Adrenal gland (tissue), 12 donors: ENCODE measurements around the gene RBM10. TPM values are rescaled to one million over a fixed set of nuclear protein-coding genes. Genes with fewer than 3 reads are reported as not detected.

Experiments used
- DNase-seq, 7 donors: peaks; one replicate each; pipeline ENCODE4 v3.0.0-alpha.2; 2019 to 2020
- H3K27ac ChIP-seq, 5 donors: fragments of 200-600 bp; sonication (generic) in 4 of 5; 1 replicate in 3 of 5; 2 replicates in 2 of 5; pipeline versions ENCODE4 v1.5.1 to v1.8.0; 2016 to 2020; ENCODE audit warnings: mild to moderate bottlenecking in 1 of 5
- H3K27me3 ChIP-seq: fragments of 200-600 bp; 2 replicates; pipeline ENCODE4 v1.8.0; 2021
- H3K36me3 ChIP-seq, 2 donors: fragments of 200-600 bp; replicated peaks in 1 of 2; 1 replicate in 1 of 2; 2 replicates in 1 of 2; pipeline versions ENCODE4 v1.5.1 to v1.8.0; 2018 to 2022
- H3K4me1 ChIP-seq, 2 donors: fragments of 200-600 bp; replicated peaks in 1 of 2; 1 replicate in 1 of 2; 2 replicates in 1 of 2; pipeline versions ENCODE4 v1.5.1 to v1.8.0; 2018 to 2021
- H3K4me3 ChIP-seq, 4 donors: fragments of 200-600 bp; sonication (generic) in 3 of 4; one replicate each; pipeline ENCODE4 v1.5.1; 2016 to 2018
- H3K9me3 ChIP-seq, 3 donors: fragments of 200-600 bp; sonication (generic) in 1 of 3; replicated peaks in 1 of 3; 1 replicate in 2 of 3; 2 replicates in 1 of 3; pipeline versions ENCODE4 v1.5.1 to v1.8.0; 2016 to 2021
- CTCF ChIP-seq, 6 experiments: fragments of 450-650 bp in 4 of 6; fragments of 200-600 bp in 2 of 6; sonication (generic) in 1 of 6; IDR thresholded peaks; 1 replicate in 5 of 6; 2 replicates in 1 of 6; pipeline versions ENCODE4 v1.5.1 to v1.8.0; 2016 to 2021; ENCODE audit warnings: antibody characterized with exemption in 6 of 6, mild to moderate bottlenecking in 2 of 6, moderate library complexity in 1 of 6
- POLR2A ChIP-seq, 2 donors: fragments of 450-650 bp; IDR thresholded peaks; one replicate each; pipeline ENCODE4 v1.6.1; 2017; ENCODE audit warnings: antibody characterized with exemption in 2 of 2, mild to moderate bottlenecking in 2 of 2, moderate library complexity in 1 of 2
- WGBS, 4 donors: extraction: QIAGEN DNeasy Blood & Tissue Kit in 2 of 4; methylation state at CpG; one replicate each; pipeline versions ENCODE4 v1.1.5 to v1.1.7; 2013 to 2017; 5-methylcytosine and 5-hydroxymethylcytosine counted together
- intact Hi-C, 2 donors: fragments of 100-400 bp; cut with DNase I; formaldehyde crosslinking; loops; one replicate each; pipeline versions ENCODE4 v1.14.1 to v1.15.0; 2022 to 2023
- polyA plus RNA-seq, 3 donors: library from polyadenylated mRNA; stranded (reverse); fragments of 200-250 nt in 2 of 3; fragments of 350-450 nt in 1 of 3; fragmentation: Illumina TruSeq in 1 of 3; extraction: RNeasy Lipid Tissue Mini Kit (QIAGEN cat#74804) in 1 of 3; gene quantifications; one replicate each; pipeline ENCODE4 v1.2.3, GENCODE V29; 2013 to 2014
- total RNA-seq, 9 donors: library from RNA; depleted of rRNA in 4 of 9; stranded (reverse); fragments of >200 nt in 4 of 9; fragments of 120-200 nt in 1 of 9; fragmentation: NEBNext Ultra II Directional in 1 of 9; extraction: Animal tissue kit (Norgen Biotek cat#: 25700) in 1 of 9; gene quantifications; one replicate each; pipeline versions ENCODE4 v1.1.0 to v1.2.4, GENCODE V29; 2013 to 2023
- donor health status: healthy with polysubstance abuse.
- donor health status: Bipolar disorder and iron deficiency.
- donor health status: DM: yes; HTN: yes; CAD: no.
- donor health status: DM: no; HTN: no; CAD: no.
- donor health status: DM: no; HTN: no; CAD: no.
- donor health status: DM: yes; HTN: yes; CAD: no.

RBM10 gene
- total and polyA plus RNA-seq, 12 donors = 27.7 to 75.9 (median 37.5) TPM

DNA sequence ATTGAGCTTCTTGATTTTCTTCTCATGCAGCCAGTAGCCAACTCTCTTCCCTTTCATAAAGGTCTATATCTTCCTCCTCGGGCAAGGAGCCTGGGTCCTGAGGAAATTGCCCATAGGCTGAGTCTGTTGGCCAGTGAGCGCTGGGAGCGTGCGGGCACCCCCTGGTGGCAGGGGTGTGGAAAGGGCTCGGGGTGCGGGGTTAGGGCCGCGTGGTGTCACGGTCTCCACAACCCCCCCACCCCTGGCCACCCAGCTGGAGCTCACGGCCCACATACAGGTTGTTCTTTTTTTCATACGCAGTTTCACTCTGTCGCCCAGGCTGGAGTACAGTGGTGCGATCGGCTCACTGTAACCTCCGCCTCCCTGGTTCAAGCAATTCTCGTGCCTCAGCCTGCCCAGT, 13.1 kb downstream of the RBM10 start:
- WGBS, 4 donors = 91 to 100% (median 94%) methylated on average over 6 to 16 of the region's 16 CpGs
- H3K27me3 ChIP-seq = no peaks in the 10 kb centered on the region
- no peak for TF ChIP-seq CTCF (IDR thresholded peaks at IDR 0.05)
- no peak for TF ChIP-seq POLR2A (IDR thresholded peaks at IDR 0.05)
- no peak overlapping the region for H3K27ac ChIP-seq
- no peak overlapping the region for H3K4me3 ChIP-seq
- peak in 1 of 7 donors; percentile 12 for DNase-seq
- no peaks in the 10 kb centered on the region for H3K9me3 ChIP-seq
- H3K4me1 ChIP-seq = no peaks in the 10 kb centered on the region
- intact Hi-C loops = no loop called here
- H3K36me3 ChIP-seq = peaks cover 0 to 4% of the 10 kb centered on the region in 2 donors

- intact Hi-C loops = no loop called here
- TF ChIP-seq POLR2A (IDR thresholded peaks at IDR 0.05) (no peak), CTCF (IDR thresholded peaks at IDR 0.05) (no peak)
- Histone ChIP-seq H3K27me3 (no peaks in the 10 kb centered on the region), H3K4me1 (no peaks in the 10 kb centered on the region), H3K9me3 (no peaks in the 10 kb centered on the region), H3K27ac (no peak overlapping the region), H3K36me3 (peaks cover 0 to 4% of the 10 kb centered on the region in 2 donors), H3K4me3 (no peak overlapping the region)
- peak in 1 of 7 donors; percentile 2 for DNase-seq
- WGBS, 4 donors = 91 to 100% (median 97%) methylated on average over 4 to 5 of the region's 5 CpGs
These were observed 13.8 kb downstream of the RBM10 start for GRCh38 chrX:47158781-47159180.

DNA sequence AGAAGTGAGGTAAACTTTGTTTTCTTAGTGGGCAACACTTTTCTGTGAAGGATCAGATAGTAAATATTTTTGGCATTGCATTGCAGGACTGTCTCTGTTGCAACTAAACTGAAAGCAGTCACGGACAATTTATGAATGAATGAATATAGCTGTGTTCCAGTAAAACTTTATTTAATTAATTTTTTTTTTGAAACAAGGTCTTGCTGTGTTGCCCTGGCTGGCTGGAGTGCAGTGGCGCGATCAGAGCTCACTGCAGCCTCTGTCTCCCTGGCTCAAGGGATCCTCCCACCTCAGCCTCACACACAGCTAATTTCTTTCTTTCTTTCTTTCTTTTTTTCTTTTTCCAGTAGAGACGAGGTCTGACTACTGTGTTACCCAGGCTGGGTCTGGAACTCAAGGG, 15.8 kb downstream of the RBM10 start:
- Histone ChIP-seq H3K27ac (no peak overlapping the region), H3K4me1 (no peaks in the 10 kb centered on the region), H3K4me3 (no peak overlapping the region), H3K36me3 (peaks cover 0 to 4% of the 10 kb centered on the region in 2 donors), H3K27me3 (no peaks in the 10 kb centered on the region), H3K9me3 (peaks cover 0 to 5% (median 0%) of the 10 kb centered on the region in 3 donors)
- peak in 1 of 7 donors; percentile 4 for DNase-seq
- 72 to 82% (median 75%) methylated on average over 4 of the region's 4 CpGs for WGBS, 4 donors
- intact Hi-C loops = no loop called here
- TF ChIP-seq POLR2A (IDR thresholded peaks at IDR 0.05) = no peak
- no peak for TF ChIP-seq CTCF (IDR thresholded peaks at IDR 0.05)

GRCh38 chrX:47162927-47163583, 18.0 kb downstream of the RBM10 start:
- H3K27ac ChIP-seq = no peak overlapping the region
- WGBS, 4 donors = 89 to 98% (median 94%) methylated on average over 5 of the region's 5 CpGs
- no peaks in the 10 kb centered on the region for H3K27me3 ChIP-seq
- no peak for DNase-seq
- H3K4me1 ChIP-seq = no peaks in the 10 kb centered on the region
- intact Hi-C loops = no loop called here
- H3K36me3 ChIP-seq = peaks cover 0 to 4% of the 10 kb centered on the region in 2 donors
- H3K4me3 ChIP-seq = no peak overlapping the region
- peaks cover 0 to 5% (median 0%) of the 10 kb centered on the region in 3 donors for H3K9me3 ChIP-seq
- TF ChIP-seq CTCF (IDR thresholded peaks at IDR 0.05) = no peak
- no peak for TF ChIP-seq POLR2A (IDR thresholded peaks at IDR 0.05)
